MM.1S (cell line): Measurements from ENCODE around the gene CLCN7.

Experiments used
- DNase-seq: peaks from one replicate; pipeline ENCODE4 v3.0.0-alpha.2; 2015
- H2AFZ ChIP-seq: fragments of 300-600 bp; sonication (generic); 2 replicates; pipeline ENCODE4 v1.6.0; 2016; ENCODE audit warnings: antibody characterized with exemption, low read length
- H3F3A ChIP-seq: fragments of 300-600 bp; sonication (generic); 2 replicates; pipeline ENCODE4 v1.6.1; 2016; ENCODE audit warnings: mild to moderate bottlenecking, antibody characterized with exemption, low read length, moderate library complexity, mixed read lengths; ENCODE audit not compliant: insufficient read depth
- H3K27ac ChIP-seq: fragments of 300-600 bp; sonication (generic); 2 replicates; pipeline ENCODE4 v1.5.1; 2016; ENCODE audit warnings: mild to moderate bottlenecking, low read length
- H3K27me3 ChIP-seq: fragments of 300-600 bp; sonication (generic); replicated peaks from 2 replicates; pipeline ENCODE4 v1.6.0; 2016; ENCODE audit warnings: low read length; ENCODE audit not compliant: insufficient read depth
- H3K36me3 ChIP-seq: fragments of 300-600 bp; sonication (generic); replicated peaks from 2 replicates; pipeline ENCODE4 v1.6.1; 2016; ENCODE audit warnings: mild to moderate bottlenecking, low read length, mixed read lengths; ENCODE audit not compliant: insufficient read depth
- H3K4me1 ChIP-seq: fragments of 300-600 bp; sonication (generic); 2 replicates; pipeline ENCODE4 v1.6.1; 2016; ENCODE audit warnings: low read length, mixed read lengths
- H3K4me2 ChIP-seq: fragments of 300-600 bp; sonication (generic); 2 replicates; pipeline ENCODE4 v1.6.0; 2016; ENCODE audit warnings: low read depth, low read length
- H3K4me3 ChIP-seq: fragments of 300-600 bp; sonication (generic); 2 replicates; pipeline ENCODE4 v1.5.1; 2016; ENCODE audit warnings: low read length, mixed read lengths
- H3K79me2 ChIP-seq: fragments of 300-600 bp; sonication (generic); 2 replicates; pipeline ENCODE4 v1.6.1; 2016; ENCODE audit warnings: mixed run types, low read length, mixed read lengths
- H3K9ac ChIP-seq: fragments of 300-600 bp; sonication (generic); 2 replicates; pipeline ENCODE4 v1.6.1; 2016; ENCODE audit warnings: low read length, mixed read lengths
- H3K9me2 ChIP-seq: fragments of 300-600 bp; sonication (generic); replicated peaks from 2 replicates; pipeline ENCODE4 v1.6.1; 2016; ENCODE audit warnings: mild to moderate bottlenecking, low read length, mixed read lengths; ENCODE audit not compliant: insufficient read depth
- H3K9me3 ChIP-seq: fragments of 300-600 bp; sonication (generic); replicated peaks from 2 replicates; pipeline ENCODE4 v1.6.1; 2016; ENCODE audit warnings: mild to moderate bottlenecking, low read length, mixed read lengths; ENCODE audit not compliant: insufficient read depth
- H4K20me1 ChIP-seq: fragments of 300-600 bp; sonication (generic); 2 replicates; pipeline ENCODE4 v1.6.1; 2016; ENCODE audit warnings: mild to moderate bottlenecking, low read length, moderate library complexity, mixed read lengths; ENCODE audit not compliant: insufficient read depth
- EZH2 ChIP-seq: fragments of 300-600 bp; sonication (generic); optimal IDR thresholded peaks from 2 replicates; pipeline ENCODE3; 2017; ENCODE audit warnings: low read depth, mild to moderate bottlenecking, antibody characterized with exemption, low read length, mixed read lengths
- EZH2phosphoT487 ChIP-seq: fragments of 300-600 bp; sonication (generic); IDR thresholded peaks from 2 replicates; pipeline ENCODE4 v1.6.1; 2018; ENCODE audit warnings: antibody characterized with exemption, low read length
- TF ChIP-seq, protein P1 (sequence below): fragments of 300-600 bp; sonication (generic); IDR thresholded peaks from 2 replicates; pipeline ENCODE4 v1.5.1; 2016; ENCODE audit warnings: antibody characterized with exemption, low read length, mixed read lengths

The CLCN7 gene

DNA sequence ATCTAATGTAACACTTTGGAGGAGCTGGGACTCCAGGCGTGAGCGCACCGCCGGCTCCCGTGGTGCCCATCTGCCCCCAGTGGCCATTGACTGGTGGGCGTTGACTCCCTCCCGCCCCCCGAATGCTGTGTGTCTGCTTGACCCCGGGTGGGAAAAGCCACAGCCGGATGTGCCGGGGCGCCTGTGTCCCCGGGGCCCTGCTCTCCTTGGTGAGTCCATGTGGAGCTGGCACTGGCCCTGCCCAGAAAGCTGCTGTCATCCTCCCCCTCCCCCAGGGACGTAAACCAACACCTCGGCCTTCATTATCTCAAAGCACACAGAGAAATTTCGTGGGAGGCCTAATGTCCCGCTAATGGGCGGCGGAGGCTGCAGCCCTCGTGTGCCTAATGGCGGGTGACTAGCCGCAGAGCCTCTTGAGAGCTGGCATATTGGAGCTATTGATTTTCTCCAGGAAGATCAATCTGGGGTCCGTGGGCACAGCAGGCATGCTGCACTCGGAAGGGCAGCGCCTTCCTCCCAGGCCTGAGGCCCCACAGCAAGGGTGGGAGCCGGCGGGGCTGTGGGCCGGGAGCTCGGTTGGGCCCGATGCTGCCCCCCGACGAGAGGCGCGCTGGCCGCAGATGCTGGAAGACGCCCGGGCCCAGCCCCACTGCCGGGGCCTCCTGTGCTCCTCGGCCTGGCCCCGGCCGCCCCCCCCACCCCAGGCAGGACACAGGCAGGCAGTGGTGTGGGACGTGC is 47.9 kb downstream of the CLCN7 start:
- Histone ChIP-seq H2AFZ (no peak overlapping the region), H3K9ac (no peak overlapping the region), H3K9me2 (no peaks in the 10 kb centered on the region), H3K4me2 (no peak overlapping the region), H3K36me3 (no peaks in the 10 kb centered on the region), H3K27ac (no peak overlapping the region), H3K4me3 (no peak overlapping the region), H3K79me2 (no peaks in the 10 kb centered on the region), H3K4me1 (no peaks in the 10 kb centered on the region), H3F3A (no peaks in the 10 kb centered on the region), H4K20me1 (no peaks in the 10 kb centered on the region), H3K9me3 (no peaks in the 10 kb centered on the region), H3K27me3 (peaks cover 48% of the 10 kb centered on the region)
- TF ChIP-seq EZH2 (no peak), EZH2phosphoT487 (no peak)
- TF ChIP-seq, protein P1, sequence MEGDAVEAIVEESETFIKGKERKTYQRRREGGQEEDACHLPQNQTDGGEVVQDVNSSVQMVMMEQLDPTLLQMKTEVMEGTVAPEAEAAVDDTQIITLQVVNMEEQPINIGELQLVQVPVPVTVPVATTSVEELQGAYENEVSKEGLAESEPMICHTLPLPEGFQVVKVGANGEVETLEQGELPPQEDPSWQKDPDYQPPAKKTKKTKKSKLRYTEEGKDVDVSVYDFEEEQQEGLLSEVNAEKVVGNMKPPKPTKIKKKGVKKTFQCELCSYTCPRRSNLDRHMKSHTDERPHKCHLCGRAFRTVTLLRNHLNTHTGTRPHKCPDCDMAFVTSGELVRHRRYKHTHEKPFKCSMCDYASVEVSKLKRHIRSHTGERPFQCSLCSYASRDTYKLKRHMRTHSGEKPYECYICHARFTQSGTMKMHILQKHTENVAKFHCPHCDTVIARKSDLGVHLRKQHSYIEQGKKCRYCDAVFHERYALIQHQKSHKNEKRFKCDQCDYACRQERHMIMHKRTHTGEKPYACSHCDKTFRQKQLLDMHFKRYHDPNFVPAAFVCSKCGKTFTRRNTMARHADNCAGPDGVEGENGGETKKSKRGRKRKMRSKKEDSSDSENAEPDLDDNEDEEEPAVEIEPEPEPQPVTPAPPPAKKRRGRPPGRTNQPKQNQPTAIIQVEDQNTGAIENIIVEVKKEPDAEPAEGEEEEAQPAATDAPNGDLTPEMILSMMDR, result no peak
- no peak for DNase-seq

DNA sequence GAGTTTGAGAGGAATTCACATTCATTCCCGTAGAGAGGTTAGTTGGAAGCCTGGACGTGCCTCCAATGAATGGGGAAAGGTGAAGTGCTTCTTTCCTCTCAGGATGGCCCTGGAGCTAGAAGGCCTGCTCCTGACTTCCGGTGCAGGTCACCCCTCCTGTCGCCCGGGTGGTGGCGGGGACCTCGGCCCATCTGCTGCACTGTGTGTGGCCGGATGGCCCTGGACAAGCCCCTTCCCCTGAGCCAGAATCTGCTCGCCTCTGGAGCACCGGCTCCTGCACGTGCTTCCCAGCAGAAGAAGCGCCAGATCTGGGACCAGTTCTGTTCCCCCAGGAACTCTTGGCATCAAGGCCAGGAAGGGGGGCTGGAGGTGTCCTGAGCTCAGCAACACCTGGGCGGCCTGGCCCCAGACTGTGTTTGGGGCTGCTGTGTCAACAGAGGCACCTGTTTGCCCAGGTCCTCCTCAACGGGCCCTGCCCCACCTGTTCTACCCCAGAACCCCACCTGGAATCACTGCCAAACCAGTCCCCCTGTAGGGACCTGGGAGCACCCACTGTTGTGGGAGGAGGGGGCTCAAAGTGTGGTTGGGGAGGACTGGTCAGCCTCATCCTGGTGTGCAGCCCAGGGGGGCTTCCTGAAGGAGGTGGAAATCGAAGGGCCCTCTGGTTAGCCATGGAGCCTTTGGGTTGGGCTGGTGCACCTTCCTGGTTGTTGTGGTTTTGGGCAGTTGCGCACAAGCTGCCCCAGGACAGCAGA is 49.0 kb downstream of the CLCN7 start:
- no peak for DNase-seq
- H2AFZ ChIP-seq, result no peak overlapping the region
- H3K9me2 ChIP-seq, result no peaks in the 10 kb centered on the region
- no peaks in the 10 kb centered on the region for H3K36me3 ChIP-seq
- H3K4me3 ChIP-seq, result no peak overlapping the region
- H3K9ac ChIP-seq, result no peak overlapping the region
- peaks cover 37% of the 10 kb centered on the region for H3K27me3 ChIP-seq
- H4K20me1 ChIP-seq, result no peaks in the 10 kb centered on the region
- H3K4me2 ChIP-seq, result no peak overlapping the region
- H3K79me2 ChIP-seq, result no peaks in the 10 kb centered on the region
- TF ChIP-seq EZH2 (no peak), EZH2phosphoT487 (no peak)
- TF ChIP-seq, protein P1, result no peak
- H3K9me3 ChIP-seq, result no peaks in the 10 kb centered on the region
- no peaks in the 10 kb centered on the region for H3K4me1 ChIP-seq
- H3K27ac ChIP-seq, result no peak overlapping the region
- peaks cover 6% of the 10 kb centered on the region; the same call in 1 of the 2 replicates for H3F3A ChIP-seq

DNA sequence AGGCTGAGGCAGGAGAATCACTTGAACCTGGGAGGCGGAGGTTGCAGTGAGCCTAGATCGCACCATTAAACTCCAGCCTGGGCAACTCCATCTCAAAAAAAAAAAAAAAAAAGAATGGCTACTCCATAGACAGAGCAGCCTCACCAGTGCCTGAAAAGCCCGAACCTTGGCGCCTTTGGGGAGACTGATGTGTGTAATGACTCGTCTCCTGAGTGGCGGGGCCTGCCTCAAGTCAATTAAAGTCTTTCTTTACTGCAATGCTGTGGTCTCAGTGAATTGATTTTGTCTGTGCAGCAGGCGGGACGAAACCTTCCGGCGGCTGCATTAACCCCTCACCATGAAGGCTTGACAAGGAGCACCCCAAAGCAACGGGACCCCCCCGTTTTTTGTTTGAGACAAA is 50.8 kb downstream of the CLCN7 start:
- TF ChIP-seq EZH2, result no peak
- no peak for TF ChIP-seq EZH2phosphoT487
- TF ChIP-seq, protein P1, result no peak
- Histone ChIP-seq H3K36me3 (no peaks in the 10 kb centered on the region), H3K79me2 (peaks cover 14% of the 10 kb centered on the region), H3K9ac (no peak overlapping the region), H3K9me2 (no peaks in the 10 kb centered on the region), H3K9me3 (no peaks in the 10 kb centered on the region), H4K20me1 (no peaks in the 10 kb centered on the region), H3F3A (peaks cover 6% of the 10 kb centered on the region; the same call in 1 of the 2 replicates), H3K27me3 (peaks cover 20% of the 10 kb centered on the region), H3K4me3 (no peak overlapping the region), H3K4me1 (0 out of 2 replicates have a peak, but pooled peaks cover 4% of the 10 kb centered on the region), H3K4me2 (no peak overlapping the region), H2AFZ (no peak overlapping the region), H3K27ac (no peak overlapping the region)
- DNase-seq, result no peak
